Effector CD4-positive, alpha-beta T cell (primary cell): ENCODE results near the gene VNN1. TPM values are rescaled to one million over a fixed set of nuclear protein-coding genes. Genes with fewer than 3 reads are reported as not detected.

ENCODE experiments used
- DNase-seq: peaks from one replicate; pipeline ENCODE4 v3.0.0-alpha.2; 2020
- total RNA-seq: gene quantifications from one replicate; lab custom pipeline; 2026; lab: John Stamatoyannopoulos, UW

Gene VNN1, protein sequence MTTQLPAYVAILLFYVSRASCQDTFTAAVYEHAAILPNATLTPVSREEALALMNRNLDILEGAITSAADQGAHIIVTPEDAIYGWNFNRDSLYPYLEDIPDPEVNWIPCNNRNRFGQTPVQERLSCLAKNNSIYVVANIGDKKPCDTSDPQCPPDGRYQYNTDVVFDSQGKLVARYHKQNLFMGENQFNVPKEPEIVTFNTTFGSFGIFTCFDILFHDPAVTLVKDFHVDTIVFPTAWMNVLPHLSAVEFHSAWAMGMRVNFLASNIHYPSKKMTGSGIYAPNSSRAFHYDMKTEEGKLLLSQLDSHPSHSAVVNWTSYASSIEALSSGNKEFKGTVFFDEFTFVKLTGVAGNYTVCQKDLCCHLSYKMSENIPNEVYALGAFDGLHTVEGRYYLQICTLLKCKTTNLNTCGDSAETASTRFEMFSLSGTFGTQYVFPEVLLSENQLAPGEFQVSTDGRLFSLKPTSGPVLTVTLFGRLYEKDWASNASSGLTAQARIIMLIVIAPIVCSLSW
- total RNA-seq: not detected

DNA sequence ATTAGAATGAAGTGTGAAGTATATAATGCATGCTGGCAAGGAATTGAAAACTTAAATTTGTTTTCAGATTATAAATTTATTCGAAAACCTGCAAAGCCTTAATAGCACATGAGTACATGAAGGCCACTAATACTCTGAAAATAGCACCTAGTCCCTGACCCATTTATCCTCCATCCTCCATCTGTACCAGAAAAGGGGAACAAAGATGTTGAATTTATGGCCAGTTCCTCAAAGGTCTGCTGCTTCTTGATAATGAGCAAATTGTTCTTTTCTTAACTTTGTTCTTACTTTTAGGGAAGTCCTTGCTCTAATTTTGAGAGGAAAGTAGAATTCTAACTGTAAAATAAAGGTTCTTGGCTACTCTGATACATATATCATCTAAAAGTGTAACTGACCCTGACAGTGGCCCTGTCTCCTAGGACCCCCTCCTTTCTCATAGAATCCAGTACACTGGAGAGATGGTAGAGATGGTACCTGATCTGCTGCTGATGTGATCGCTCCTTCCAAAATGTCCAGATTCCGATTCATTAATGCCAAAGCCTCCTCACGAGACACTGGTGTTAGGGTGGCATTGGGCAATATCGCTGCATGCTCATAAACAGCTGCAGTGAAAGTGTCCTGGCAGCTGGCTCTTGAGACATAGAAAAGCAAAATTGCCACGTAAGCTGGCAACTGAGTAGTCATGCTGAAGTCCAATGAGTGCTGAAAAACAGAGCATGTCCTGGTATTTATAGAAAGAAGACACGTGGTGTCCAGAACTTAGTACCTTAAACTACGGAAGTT lies at the start of gene VNN1:
TSS of gene VNN1 (minus strand) at position 704 of the 783 bp plus-strand sequence. CDS start at position 684, 20 bp downstream.
- DNase-seq: no peak

DNA sequence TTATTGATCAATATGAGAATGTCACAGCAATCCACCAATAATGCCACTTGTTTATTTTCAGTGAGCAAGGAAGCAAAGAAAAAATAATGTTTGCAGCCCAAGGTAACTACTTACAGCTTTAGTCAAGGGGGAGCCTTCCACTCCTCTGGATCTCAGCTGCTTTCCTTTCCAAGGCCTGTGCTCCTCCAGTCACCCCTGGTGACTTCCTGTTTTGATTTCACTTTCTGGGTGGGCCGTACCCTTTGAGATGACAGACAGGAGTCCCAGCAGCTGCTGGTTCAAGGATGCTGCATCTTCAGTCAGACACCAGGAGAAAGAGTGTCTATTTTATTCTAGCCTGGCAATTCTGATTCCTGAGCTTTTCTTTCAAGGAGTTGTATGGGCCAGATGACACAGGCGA lies 49.4 kb upstream of the VNN1 start:
- DNase-seq: peak; percentile 23

DNA sequence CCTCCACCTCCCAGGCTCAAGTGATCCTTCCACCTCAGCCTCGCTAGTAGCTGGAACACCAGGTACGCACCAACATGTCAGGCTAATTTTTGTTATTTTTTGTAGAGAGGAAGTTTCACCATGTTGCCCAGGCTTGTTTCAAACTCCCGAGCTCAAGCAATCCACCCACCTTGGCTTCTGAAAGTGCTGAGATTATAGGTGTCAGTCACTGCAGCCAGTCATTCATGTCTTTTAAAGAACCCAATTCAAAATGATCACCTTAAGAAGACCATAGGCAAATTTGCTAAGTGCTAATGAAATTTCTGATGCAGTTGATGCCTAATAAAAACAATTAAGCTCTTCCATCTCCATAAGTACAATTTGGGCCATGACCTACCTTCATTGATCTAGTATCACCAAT lies 46.4 kb upstream of the VNN1 start:
- DNase-seq: no peak

DNA sequence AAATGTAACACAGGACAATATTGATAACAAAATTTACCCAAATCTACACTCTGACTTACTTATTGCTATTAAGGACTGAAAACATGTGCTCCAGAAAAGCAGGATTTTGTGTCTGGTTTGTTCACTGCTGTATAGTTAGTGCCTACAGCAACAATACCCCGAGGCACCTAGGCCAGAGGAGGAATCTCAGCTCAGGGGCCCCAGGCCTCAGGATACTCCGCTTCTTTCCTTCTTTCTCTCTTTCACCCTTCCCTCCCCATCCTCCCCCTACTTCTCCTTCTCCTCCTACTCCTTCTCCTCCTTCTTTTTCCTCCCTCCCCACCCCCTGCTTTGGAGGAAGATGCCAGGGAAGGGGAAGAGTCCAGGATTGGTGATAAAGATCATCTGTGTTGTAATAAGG lies 44.8 kb upstream of the VNN1 start:
- DNase-seq: no peak

DNA sequence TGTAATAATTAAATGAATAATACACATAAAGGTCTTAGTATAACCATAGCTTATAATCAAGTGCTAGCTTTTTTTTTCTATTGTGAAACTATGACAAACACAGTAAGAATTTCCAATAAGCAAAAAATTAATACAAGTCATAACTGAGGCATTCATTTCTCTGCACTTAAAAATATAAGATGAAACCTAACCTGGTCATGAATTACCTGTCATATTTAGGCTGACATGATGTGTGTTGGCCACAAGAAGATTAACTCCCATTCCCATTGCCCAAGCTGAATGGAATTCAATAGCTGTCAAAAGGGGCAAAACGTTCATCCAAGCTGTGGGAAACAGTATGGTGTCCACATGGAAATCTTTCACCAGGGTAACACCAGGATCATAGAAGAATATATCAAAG lies 38.4 kb upstream of the VNN1 start:
- no peak for DNase-seq

DNA sequence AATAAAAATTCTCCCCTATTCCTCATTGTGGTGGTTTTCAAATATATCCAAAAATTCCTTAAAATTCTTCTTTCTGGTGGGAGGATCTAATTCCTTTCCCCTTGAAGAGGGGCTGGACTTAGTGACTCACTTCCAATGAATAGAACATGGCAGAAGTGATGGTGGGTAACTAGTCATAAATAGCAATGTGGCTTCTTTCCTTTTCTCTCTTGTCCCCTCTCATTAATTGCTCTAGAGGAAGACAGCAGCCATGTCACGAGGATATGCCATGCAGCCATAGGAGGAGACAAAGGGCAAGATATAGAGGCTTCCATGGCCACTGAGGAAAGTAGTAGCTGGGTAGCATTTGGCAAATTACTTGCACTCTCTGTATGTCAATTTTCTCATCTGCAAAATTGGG lies 38.0 kb upstream of the VNN1 start:
- no peak for DNase-seq

DNA sequence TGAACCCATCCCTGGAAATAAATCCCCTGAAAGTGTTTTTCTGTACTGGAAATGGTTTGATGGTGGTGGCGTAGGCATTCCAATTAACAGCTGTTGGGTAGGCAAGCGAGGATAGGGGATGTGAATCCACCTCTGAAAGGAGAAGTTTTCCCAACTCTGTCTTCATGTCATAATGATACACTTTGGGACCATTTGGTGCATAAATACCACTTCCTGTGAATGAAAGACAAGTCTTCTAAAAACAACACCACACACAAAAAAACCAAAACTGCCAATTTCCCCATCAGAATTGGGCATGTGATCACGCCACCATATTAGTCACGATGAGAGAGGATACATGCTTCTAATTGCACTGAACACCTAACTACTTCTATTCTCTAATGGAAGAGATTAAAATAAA lies 37.5 kb upstream of the VNN1 start:
- no peak for DNase-seq

DNA sequence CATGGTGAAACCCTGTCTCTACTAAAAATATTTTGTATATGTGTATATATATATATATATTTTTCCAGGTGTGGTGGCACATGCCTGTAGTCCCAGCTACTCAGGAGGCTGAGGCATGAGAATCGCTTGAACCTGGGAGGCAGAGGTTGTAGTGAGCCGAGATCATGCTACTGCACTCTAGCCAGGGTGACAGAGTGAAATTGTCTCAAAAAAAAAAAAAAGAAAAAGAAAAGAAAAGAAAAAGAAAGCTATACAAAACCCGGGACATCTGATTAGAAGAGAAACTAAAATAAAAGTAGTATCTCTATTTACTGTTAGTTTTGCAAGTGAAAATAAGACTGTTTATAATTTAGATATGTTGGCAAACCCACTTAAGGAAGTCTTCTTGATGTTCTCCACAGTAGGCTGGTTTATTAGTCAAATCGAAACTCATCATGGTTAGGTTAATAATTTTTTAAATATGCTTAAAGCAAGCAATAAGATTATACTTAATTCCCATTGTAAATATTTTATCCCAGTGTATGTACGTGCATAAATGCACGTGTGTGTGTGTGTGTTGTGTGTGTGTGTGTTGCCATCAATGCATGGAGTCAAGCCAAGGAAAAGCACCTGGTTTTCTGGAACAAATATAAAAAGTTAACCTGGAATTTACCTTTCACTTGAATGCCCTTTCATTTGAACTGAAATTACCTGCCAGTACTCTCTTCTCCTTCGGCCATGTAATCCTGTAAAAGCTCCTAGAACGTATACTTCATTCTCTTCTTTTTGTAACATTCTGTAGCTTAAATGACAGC lies 36.8 kb upstream of the VNN1 start:
- no peak for DNase-seq

DNA sequence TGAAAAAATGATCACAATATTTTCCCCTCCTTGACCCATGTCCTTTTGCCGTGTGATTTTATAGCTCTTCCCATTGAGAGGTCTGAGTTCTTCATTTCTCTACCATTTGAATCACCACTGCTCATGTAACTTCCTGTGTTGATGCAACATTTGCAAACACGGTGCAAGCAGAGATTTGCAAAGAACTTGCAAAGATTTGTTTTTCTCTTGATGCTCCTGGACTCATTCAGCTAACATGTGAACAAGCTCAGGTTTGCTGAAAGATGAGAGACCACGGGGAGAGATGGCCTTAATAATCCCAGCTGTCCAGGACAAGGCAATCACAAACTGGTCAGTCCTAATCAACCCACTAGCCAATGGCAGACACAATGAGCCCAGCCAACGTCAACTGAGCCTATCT lies 35.3 kb upstream of the VNN1 start:
- DNase-seq: no peak

DNA sequence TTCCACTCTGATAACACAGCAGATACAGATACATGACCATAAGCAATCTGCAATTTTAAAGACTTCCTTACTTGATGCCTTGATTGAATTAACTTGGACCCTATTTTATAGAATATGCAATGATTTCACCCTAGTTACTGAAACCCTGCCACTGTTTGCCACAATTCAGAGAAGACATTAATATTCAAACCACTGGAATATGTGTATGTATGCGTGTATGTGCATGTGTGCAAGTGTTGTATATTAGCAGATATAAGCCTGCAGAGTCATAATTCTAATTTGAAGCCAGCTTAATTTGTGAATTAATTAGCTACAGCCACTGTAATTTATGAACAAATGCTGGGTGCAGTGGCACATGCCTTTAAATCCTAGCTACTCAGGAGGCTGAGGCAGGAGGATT lies 34.6 kb upstream of the VNN1 start:
- DNase-seq: no peak

DNA sequence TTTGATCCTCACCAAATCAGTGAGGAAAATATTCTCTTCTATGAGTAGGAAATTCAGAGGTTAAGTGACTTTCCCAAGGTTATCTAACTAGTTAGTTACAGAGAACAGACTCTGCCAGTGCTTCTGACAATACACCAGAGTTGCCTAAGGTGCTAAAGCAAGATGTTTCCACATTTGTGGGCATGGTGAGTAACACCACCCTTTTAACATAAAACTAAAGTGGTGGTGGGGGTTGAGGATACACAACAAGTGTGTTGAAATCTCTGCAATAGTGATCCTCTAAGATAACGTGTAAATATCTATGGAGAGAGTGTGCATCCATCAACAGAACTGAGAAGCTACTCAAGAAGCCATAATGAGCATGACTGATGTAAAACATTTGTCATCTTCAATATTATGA lies 32.2 kb upstream of the VNN1 start:
- DNase-seq: no peak

DNA sequence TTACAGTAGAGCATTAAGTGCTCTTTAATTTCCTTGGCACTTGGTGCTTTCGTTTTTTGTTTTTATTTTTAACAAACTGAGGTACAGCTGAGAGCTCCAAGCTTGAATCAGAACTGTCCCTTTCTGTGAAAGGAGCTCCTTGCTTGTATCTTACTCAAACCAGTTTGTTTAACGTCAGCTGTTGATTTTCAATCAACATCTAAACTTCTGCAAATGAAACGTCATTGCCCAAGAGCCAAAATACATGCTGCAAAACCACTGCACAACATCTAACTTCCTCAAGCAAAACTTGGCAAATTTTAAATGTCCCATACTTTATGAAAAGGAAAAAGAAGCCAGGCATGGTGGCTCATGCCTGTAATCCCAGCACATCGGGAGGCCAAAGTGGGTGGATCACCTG lies 28.6 kb upstream of the VNN1 start:
- no peak for DNase-seq

DNA sequence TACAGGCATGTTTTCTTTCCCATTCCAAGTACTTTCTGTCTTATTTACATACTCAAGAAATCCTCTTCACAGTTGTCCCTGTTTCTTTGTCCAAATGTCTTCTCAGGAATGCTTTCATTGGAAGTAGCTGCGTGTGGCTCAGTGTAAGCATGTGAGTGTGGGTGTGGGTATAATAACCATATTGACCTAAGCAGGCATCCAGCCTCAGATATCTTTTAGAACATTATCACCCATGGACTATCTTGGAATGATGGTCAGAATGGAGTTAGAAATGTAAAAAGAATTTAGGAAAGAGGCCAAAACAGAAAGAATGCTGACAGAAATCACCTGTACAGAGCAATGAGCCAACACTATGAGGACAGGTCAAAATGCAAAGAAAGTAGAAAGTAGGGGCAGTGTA lies 27.4 kb upstream of the VNN1 start:
- no peak for DNase-seq

DNA sequence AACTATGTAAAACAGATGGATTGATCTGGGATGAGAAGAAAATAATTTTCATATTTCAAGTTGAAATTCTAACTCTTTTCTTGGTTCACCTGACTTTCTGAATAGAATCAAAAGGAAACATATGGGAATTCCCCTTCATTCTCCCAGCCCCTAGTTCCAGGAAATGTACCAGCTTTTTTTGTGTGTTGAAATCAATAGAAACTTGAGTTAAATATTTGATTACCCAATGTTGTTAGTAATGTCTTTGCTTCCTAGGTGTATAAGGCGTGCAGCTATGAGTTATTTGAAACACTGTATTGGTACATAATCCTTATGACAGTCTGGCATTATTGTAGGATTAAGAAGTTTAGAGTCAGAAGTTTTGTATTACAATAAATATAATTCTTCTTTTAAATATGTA lies 22.4 kb upstream of the VNN1 start:
- no peak for DNase-seq

DNA sequence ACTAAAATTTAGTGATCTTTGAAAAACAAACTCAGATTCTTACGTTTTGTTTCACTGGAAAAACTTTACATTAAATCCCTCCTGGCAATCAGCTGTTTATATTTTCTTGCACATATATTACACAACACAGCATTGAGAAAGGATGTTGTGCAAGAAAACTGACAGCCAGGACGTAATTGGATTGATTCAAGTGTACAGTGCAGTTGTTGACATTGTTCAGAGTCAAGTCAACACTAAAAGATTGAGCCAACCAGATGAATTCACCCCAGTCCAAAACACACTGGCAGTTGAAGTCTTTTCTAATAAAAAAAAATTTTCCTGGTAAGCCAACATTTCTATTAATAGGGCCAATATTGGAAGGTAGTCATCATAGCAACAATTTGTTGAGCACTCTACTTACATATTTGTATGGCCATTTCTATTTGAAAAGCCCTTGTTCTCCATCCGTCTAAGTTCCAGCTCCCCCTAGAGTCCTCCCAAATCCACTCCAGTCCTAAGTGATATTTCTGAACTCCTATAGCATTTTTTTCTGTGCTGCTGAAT lies 20.9 kb upstream of the VNN1 start:
- no peak for DNase-seq

DNA sequence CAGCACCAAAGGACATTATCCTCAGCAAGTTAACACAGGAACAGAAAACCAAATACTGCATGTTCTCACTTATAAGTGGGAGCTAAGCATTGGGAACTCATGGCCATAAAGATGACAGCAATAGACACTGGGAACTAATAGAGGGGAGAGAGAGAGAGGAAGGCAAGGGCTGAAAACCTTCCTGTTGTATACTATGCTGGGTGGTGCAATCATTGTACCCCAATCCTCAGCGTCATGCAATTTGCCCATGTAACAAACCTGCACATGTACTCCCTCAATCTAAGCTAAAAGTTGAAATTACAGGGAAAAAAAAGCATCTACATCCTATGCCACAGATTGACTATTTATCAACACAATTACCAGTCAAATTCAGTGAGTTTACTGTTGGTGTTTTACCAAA lies 20.0 kb upstream of the VNN1 start:
- DNase-seq: no peak

DNA sequence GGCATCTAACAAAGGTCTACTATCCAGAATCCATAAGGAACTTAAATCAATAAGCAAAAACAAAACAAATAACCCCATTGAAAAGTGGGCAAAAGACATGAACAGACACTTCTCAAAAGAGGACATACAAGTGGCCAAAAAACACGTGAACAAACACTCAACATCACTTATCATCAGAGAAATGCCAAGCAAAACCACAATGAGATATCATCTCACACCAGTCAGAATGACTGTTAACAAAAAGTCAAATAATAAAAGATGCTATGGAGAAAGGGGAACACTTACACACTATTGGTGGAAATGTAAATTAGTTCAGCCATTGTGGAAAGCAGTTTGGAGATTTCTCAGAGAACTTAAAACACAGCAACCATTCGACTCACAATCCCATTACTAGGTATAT lies 19.4 kb upstream of the VNN1 start:
- DNase-seq: no peak

DNA sequence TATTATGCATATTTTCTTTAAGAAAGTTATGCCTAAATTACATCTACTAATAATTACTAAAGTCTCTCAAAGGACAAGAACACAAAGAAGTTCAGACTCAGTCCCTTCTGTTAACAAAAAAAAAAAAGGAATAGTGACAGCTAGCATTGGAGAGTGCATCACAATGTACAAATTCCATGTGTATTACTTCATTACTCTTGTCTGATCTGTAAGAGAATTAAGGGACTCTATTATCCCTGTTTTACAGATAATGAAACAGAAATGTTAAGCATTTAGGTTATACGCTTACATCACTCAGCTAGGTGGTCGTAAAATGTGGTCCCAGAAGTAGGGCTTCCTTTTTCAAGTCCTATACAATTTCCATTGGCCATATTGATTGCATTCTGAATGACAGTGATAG lies 17.2 kb upstream of the VNN1 start:
- DNase-seq: no peak

DNA sequence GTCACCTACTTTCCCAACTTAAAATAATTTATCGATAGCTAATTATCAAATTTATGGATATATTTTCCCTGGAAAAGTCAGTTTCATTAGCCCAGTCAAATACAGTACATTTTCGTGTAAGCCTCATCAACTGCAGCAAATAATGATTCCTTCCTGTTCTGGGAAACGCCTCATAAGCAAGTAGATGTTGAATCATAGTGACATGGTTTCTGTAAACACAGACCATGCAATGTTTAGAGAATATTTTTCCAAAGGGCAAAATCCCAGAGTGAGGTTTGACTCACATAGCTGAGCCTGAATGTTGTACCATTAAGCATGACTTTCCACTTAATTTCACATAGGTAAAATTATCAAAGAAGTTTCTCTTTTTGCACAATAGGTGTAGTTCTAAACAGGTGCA lies 16.7 kb upstream of the VNN1 start:
- no peak for DNase-seq

DNA sequence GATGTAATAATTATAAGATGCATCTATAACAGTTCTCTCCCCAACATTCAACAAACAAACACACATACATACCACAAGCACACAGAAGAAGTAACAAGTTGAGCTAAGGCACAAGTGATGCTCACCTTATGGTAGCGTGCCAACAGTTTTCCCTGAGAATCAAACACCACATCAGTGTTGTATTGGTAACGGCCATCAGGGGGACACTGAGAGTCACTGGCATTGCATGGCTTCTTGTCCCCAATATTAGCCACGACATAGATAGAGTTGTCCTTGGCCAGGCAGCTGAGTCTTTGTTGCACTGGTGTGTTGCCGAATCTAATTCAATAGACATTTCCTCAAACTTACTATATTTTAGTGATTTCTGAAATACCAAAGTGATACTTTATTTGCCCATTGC lies 14.8 kb upstream of the VNN1 start:
- no peak for DNase-seq

DNA sequence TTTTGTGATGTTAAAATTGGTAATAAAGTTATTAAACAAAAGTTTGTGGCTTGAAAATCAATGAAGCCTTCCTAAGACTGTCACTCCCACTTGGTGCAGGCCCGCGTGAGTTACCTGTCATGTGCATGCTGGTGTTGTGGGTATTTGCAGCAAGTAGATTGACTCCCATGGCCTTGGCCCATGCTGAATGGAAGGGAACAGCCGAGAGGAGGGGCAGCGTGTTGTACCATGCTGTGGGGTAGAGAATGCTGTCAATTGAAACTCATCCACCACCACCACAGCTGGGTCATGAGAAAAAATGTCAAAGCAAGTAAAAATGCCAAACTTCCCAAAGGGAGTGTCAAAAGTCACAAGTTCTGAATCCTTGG lies 12.7 kb upstream of the VNN1 start:
- DNase-seq: no peak

DNA sequence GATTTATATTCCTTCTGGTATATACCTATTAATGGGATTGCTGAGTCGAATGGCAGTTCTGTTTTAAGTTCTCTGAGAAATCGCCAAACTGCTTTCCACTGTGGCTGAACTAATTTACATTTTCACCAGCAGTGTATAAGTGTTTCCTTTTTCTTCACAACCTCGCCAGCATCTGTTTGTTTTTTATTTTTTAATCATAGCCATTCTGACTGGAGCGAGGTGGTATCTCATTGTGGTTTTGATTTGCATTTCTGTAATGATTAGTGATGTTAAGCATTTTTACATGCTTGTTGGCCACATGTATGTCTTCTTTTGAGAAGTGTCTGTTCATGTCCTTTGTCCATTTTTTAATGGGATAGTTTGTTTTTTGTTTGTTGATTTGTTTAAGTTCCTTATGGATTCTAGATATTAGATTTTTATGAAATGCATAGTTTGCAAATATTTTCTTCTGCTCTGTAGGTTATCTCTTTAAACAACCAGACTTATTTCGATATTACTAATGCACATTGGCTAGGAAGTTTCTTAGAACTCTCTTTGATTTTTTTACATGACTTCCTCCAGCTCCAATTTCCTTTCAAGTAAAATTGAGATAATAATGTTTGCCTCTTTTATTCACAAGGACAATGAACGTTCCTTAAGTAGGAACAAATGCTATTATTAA lies 12.2 kb upstream of the VNN1 start:
- no peak for DNase-seq

DNA sequence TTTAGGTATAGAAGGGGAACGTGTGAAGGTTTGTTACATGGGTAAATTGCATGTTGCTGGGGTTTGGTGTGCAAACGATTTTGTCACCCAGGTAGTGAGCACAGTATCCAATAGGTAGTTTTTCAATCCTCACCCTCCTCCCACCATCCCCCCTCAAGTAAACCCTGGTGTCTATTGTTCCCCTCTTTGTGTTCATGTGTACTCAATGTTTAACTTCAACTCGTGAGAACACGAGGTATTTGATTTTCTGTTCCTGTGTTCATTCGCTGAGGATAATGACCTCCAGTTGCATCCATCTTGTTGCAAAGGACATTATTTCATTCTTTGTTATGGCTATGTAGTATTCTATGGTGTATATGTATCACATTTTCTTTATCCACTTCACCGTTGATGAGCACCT lies 11.6 kb upstream of the VNN1 start:
- DNase-seq: no peak
